GM21526 (cell line): ENCODE results near the gene SELENOI.
"Not testable (repeated sequence)": the region's sequence is repeated elsewhere in the genome, so short reads cannot be mapped to it uniquely, and the experiment has no call there.

Experiments used
- ATAC-seq: cut with Tn5 transposase; IDR thresholded peaks from one replicate; pipeline ENCODE4 v1.9.1; 2021; ENCODE audit warnings: moderate library complexity; ENCODE audit not compliant: unreplicated experiment, low FRiP score

SELENOI gene

GRCh38 chr2:26345545-26346453, at the start of gene SELENOI:
Gene SELENOI (plus strand): TSS chr2:26346143. CDS start chr2:26346233, 90 bp downstream.
- ATAC-seq: peak; percentile 96

GRCh38 chr2:26297061-26297460, 48.9 kb upstream of the SELENOI start:
- ATAC-seq: no peak

GRCh38 chr2:26298286-26298637, 47.7 kb upstream of the SELENOI start:
- ATAC-seq: no peak

- no peak for ATAC-seq
These were observed 47.1 kb upstream of the SELENOI start for GRCh38 chr2:26298638-26299393.

GRCh38 chr2:26299471-26300101, 46.4 kb upstream of the SELENOI start:
- no peak for ATAC-seq

- ATAC-seq: no peak
These were observed 45.6 kb upstream of the SELENOI start for GRCh38 chr2:26300234-26300925.

- ATAC-seq: no peak
These were observed 43.1 kb upstream of the SELENOI start for GRCh38 chr2:26302846-26303245.

- not testable (repeated sequence) for ATAC-seq
These were observed 40.8 kb upstream of the SELENOI start for GRCh38 chr2:26305094-26305493.

- no peak for ATAC-seq
These were observed 40.4 kb upstream of the SELENOI start for GRCh38 chr2:26305540-26305939.

- no peak for ATAC-seq
These were observed 36.0 kb upstream of the SELENOI start for GRCh38 chr2:26309921-26310320.

- ATAC-seq: no peak
These were observed 33.5 kb upstream of the SELENOI start for GRCh38 chr2:26312471-26312870.

- ATAC-seq: no peak
These were observed 32.5 kb upstream of the SELENOI start for GRCh38 chr2:26313446-26313845.

GRCh38 chr2:26314243-26314642, 31.7 kb upstream of the SELENOI start:
- no peak for ATAC-seq

- ATAC-seq: no peak
These were observed 29.9 kb upstream of the SELENOI start for GRCh38 chr2:26316041-26316440.

GRCh38 chr2:26316845-26317244, 29.1 kb upstream of the SELENOI start:
- no peak for ATAC-seq

- ATAC-seq: no peak
These were observed 28.4 kb upstream of the SELENOI start for GRCh38 chr2:26317377-26318105.

GRCh38 chr2:26318950-26319349, 27.0 kb upstream of the SELENOI start:
- ATAC-seq: no peak

- not testable (repeated sequence) for ATAC-seq
These were observed 21.5 kb upstream of the SELENOI start for GRCh38 chr2:26324479-26324878.

GRCh38 chr2:26324903-26325302, 21.0 kb upstream of the SELENOI start:
- ATAC-seq: no peak

- ATAC-seq: no peak
These were observed 20.1 kb upstream of the SELENOI start for GRCh38 chr2:26325851-26326250.
